ENCODE measurements around the gene PTPN14.

- no peak for TF ChIP-seq SP1 (IDR thresholded peaks at IDR 0.05)
- no peak for TF ChIP-seq SUZ12 (IDR thresholded peaks at IDR 0.05)
- no peak for TF ChIP-seq FOXA1 (IDR thresholded peaks at IDR 0.05)
- no peak for TF ChIP-seq FOXM1 (IDR thresholded peaks at IDR 0.05; ENCODE audit: borderline replicate concordance)
- no peak for TF ChIP-seq ELF4 (IDR thresholded peaks at IDR 0.05)
- no peak for TF ChIP-seq NFRKB (IDR thresholded peaks at IDR 0.05)
- TF ChIP-seq ARNT (IDR thresholded peaks at IDR 0.05): no peak
- TF ChIP-seq FOXK2 (IDR thresholded peaks at IDR 0.05): no peak
- TF ChIP-seq L3MBTL2 (conservative IDR thresholded peaks at IDR 0.05): no peak
These were observed 47.1 kb downstream of the PTPN14 start for GRCh38 chr1:214504330-214504729.
